CD4-positive, alpha-beta T cell treated with Interferon gamma for 1 hour (primary cell): ENCODE data around the gene SHANK3.

Experiments used
- DNase-seq: peaks from one replicate; pipeline ENCODE4 v3.0.0-alpha.2; 2020

Gene SHANK3

DNA sequence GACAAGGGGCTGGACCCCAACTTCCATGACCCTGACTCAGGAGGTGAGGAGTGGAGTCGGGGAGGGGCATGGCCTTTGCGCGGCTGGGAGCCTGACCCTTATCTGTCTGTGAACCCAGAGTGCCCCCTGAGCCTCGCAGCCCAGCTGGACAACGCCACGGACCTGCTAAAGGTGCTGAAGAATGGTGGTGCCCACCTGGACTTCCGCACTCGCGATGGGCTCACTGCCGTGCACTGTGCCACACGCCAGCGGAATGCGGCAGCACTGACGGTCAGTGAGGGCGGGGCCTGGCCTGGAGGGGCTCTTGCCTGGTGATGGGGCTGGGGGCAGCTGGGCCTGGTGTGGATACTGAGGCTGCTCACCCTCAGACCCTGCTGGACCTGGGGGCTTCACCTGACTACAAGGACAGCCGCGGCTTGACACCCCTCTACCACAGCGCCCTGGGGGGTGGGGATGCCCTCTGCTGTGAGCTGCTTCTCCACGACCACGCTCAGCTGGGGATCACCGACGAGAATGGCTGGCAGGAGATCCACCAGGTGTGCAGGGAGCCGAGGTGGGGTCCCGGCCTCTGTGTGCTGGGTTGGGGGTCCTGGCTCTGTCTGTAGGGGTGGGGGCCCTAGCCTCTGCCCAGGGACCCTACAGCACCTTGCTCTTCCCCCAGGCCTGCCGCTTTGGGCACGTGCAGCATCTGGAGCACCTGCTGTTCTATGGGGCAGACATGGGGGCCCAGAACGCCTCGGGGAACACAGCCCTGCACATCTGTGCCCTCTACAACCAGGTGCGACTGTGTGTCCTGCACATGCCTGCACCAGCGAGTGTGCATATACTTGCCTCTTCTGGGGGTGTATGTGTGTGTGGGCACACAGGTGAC lies 6.3 kb downstream of the SHANK3 start:
- DNase-seq: no peak

DNA sequence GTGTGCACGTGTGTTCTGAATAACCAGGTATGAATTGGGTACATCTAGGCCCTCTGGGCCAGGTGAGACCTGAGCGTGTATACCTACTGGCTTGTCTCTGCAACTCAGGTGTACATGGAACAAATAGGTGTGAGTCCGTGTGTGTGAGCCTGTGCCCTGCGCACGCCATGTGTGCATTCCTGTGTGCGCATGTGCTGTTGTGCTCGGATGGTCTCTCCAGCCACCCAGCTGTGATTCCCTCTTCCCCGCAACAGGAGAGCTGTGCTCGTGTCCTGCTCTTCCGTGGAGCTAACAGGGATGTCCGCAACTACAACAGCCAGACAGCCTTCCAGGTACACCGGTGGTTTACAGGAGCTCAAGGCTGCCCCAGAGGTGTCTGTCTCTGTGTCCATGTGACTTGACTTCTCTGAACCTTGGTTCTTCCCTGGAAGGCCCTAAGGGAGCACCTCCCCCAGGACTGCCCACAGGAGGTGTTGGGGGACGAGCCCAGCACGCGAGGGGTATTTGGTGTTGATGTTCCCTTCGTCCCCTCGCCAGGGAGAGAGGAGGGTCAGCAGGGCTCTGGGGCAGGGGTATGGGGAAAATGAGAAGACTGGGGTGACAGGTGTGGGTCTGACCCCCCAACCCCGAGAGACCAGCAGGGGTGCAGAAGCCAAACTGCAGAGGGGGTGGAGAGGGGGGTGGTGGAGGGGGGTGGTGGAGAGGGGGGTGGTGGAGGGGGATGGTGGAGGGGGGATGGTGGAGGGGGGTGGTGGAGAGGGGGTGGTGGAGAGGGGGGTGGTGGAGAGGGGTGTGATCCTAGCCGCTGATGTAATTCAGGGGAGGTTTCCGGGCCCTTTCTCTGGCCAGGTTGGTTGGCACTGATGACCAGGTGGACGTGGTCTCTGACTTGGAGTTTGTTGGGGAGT lies 10.7 kb downstream of the SHANK3 start:
- DNase-seq: no peak

DNA sequence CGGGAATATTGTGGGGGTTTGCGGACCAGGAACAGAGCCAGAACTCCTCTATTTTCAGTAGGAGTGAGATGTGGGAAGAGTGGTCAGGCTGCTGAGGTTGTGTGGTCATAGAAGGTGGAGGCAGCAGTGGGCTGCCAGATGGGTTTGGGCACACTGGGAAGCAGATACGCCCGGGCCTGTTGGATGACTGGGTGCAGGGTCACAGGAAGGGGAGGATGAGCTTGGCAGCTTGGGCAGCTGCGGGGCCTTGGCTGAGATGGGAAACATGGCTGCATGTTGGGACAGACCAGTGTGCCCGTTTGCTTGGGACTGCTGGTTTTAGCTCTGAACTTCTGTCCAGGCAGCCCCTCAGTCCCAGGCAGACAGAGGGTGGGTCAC lies 11.4 kb downstream of the SHANK3 start:
- no peak for DNase-seq

DNA sequence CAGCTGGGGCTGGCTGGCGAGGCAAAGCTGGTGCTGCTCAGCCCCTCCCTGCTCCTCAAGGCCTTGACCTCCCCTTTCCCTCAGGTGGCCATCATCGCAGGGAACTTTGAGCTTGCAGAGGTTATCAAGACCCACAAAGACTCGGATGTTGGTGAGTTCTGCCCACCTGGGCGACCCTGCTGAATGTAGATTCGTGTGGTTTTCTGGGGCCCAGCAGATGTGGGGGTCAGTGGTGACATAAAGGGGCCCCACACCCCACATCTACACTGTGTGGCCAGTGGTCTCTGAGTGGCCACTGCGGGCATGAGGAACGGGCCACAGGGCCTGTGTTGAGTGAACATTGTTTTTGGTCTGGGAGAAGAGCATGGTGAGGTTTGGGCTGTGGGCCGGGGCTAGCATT lies 11.9 kb downstream of the SHANK3 start:
- no peak for DNase-seq

DNA sequence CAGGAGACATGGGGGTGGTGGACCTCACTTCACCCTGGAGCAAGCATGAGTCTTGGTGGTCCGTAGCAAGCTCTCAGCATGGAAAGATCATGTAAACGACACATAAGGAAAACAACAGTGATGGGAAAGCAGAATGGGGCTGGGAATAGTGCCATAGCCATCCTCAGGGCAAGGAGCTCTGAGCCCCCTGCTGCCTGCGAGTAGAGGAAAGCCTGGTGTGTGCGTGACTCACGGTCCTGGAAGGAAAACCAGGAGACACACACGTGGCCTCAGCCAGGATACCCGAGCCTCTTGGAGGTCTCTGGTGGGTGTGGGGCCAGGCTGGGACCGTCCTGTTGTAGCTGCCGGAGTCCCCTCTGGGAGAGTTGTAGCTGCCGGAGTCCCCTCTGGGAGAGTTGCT lies 12.4 kb downstream of the SHANK3 start:
- no peak for DNase-seq

DNA sequence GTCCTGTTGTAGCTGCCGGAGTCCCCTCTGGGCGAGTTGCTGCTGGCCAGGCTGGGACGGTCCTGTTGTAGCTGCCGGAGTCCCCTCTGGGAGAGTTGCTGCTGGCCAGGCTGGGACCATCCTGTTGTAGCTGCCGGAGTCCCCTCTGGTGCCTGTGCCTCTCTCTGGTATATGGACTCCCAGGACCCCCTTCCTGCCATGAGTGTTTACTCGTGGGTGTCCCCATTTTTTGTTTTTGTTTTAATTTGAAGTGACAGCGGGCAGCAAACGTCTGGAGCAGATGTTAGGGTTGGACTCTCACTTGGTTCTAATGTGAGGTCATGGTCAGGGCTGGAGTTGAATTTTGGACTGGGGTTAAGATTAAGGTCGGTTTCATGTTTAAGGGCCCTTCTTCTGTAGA lies 14.2 kb downstream of the SHANK3 start:
- DNase-seq: no peak

DNA sequence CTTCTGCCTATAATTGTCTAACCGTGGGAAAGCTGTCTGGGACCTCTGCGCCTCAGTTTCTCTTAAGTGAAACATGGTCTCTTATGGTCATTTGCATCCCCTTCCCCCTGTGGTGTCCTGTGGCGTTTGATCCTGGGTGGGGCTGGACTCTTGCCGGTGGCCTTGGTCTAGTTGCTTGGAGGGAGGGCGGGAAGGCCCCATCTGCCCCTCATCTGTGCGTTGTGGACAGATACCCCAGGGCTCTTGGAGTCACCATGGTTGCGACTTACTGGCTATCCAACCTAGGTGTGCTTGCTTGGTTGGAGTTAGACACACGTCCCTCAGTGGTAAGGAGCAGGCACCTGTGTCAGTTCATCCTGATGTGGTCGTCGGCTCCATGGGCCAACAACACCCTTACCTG lies 15.2 kb downstream of the SHANK3 start:
- DNase-seq: no peak

DNA sequence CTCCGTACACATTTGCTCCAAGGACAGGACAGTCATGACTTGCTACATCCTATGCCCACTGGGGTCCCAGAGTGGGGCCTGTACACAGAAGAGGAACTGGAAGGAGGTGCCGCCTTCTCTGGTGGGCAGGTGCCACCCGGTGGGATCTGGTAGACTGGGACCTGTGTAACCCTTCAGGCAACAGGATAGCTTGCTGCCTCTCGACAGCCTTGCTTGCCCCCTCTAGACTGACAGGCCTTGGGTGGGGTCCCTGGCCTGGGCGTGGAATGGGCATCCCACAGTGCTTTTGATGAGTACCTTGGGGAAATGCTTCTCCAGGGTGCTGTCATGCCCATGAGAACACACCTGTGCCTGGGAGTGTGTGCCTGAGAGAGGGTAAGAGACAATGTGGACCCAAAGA lies 15.8 kb downstream of the SHANK3 start:
- no peak for DNase-seq

DNA sequence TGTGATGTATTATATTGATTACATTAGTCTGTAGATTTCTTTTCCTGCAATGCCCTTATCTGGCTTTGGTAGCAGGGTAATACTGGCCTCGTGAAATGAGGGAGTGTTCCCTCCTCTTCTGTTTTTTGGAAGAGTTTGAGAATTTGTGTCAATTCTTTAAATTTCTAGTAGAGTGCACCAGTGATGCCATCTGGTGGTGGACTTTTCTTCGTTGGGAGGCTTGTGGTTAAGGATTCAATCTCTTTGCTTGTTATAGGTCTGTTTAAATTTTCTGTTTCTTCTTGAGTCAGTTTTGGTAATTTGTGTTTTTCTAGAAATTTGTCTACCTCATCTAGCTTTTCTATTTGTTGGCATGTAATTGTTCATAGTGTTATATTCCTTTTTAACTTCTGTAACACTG lies 18.9 kb downstream of the SHANK3 start:
- DNase-seq: no peak

DNA sequence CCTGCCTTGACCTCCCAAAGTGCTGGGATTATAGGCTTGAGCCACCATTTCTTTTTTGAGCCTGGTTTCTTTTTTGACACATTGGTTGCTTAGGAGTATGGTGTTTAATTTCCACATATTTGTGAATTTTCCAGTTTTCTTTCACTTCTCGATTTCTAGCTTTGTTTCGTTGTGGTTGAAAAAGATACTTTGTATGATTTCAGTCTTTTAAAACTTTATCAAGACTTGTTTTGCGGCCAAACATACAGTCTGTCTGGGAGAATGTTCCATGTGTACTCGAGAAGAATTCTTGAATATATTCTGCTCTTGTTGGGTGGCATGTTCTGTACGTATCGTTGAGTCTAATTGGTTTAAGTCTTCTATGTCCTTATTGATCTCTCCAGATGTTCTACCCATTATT lies 20.8 kb downstream of the SHANK3 start:
- no peak for DNase-seq

DNA sequence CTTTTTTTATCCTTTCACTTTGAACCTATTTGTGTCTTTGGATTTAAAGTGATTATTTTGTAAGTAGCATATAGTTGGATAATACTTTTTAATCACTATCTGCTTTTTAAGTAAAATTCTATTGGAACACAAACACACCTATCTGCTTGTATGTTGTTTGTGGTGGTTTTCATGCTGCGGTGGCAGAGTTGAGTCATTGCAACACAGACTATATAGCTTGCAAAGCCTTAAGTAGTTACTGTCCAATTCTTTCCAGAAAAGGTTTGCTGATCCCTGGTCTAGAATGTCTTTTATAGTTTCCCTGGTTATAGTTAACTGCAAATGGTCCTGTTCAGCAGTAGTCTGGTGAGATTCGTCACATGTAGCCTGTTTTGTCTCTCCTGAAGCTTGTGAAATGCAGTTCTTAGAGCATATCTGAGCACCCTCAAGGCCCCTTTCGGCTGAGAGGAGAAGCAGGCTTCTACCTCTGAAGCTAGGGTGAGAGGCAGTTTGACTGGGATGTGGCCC lies 21.5 kb downstream of the SHANK3 start:
- no peak for DNase-seq

DNA sequence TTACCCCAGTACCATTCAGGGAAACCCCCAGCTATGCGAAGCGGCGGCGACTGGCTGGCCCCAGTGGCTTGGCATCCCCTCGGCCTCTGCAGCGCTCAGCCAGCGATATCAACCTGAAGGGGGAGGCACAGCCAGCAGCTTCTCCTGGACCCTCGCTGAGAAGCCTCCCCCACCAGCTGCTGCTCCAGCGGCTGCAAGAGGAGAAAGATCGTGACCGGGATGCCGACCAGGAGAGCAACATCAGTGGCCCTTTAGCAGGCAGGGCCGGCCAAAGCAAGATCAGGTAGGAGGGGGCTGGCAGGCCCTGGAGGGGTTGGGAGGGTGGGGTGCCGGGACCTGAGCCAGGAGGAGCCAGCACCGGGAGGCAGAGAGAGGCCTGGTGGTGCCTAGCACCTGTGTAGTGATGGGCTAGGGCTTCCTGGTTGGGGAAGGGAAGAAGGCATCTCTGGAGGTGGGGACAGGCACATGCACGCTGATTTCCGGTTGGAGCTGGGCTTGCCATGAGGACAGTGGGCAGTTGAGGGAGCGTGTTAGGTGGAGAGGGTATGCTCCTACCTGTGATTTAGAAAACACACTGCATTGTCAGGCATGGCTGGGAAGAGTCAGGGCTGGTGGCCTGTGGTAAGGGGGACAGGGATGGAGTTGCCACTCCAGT lies 22.3 kb downstream of the SHANK3 start:
- no peak for DNase-seq

DNA sequence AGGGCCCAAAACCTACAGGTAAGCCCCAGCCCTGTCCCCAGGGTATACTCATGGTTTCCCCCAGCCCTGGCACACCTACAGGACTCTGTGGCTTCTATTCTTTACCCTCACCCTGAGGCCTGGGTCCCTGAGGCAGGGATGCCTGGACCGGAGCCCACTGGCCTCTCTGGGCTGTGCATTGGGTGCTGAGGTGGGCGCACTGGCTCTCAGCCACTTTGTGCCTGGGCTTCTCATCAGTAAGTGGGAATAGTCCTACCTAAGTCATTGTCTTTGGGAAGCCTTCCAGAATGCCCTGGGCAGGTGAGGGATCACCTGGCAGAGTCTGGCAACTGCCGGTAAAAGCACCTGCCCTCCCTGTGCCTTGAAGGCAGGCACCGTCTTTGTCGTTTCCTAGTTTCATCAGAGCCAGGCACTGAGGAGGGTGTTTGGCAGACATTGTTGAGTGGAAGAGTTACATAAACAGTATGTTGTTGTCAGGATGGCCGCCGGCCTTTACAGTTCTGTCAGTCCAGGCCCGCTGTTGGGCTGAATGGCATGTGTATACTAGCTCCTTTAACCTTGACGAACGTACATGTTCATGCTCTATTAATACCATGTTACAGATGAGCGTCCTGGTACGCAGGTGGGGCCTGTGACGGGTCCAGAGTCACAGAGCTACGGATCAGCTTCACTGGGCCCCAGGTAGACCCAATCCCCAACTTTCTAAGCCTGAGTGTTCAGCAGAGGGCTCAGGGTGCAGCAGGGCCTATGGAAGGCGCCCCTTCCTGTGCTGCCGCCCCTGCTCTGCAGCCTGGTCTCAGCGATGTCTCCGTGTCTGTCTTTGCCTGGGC lies 23.0 kb downstream of the SHANK3 start:
- no peak for DNase-seq

DNA sequence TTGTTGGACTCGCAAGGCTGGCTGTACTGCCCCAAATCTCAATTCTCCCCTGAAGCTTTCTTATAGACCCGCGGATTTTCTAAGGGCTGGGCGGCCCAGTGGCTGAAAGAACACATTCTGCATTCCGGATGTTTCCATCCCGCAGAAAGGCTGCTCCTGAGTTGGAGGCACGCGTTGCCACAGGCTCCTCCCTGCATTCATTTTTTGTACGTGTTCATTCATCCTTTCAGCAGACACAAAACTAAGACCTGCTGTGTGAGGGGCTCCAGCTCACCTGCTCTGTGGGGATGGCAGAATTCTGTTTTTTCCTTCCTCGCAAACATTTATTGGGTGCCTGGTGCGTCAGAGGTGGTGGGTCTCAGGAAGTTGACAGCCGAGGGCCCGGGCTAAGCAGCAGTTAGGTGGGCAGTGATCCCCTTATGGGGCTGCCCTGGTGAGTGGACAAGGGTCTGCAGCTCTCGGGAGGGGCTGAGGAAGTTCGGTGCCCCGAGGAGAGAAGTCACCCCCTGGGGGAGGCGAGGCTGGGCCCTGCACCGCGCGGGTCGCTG lies 23.7 kb downstream of the SHANK3 start:
- DNase-seq: no peak

DNA sequence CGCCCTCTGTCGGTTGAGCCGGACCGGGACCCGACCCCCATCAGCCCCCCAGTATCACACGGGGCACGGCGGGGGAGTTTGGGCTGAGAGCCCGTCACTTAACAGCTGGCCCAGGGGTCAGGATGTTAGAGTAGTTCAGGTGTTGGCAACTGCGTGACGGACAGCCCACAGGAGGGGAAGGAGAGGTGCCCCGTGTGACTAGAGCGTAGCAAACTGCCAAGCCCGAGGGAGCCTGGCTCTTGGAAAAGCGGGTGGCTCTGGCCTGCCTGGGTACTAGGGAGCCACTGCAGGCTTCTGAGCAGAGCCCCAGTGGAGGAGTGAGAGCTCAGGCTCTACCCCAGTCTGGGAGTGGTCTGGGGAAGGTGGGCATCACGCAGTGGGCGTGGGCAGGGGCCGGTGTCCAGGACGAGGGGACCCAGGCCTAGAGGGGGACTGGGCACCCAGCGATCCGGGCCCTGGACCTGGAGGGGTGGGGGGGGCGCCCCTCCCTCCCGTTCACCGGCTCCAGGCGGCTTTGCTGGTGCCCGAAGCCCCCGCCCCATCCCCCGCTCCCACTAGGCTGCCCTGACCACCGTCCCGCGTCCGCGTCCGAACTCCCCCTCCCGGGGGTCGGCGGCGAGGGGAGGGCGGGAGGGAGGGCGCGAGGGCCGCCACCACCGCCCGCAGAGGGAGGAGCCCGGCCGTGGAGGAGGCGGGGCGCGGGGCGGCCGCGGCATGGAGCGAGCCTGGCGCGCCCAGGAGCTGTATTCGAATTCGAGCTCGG lies 24.4 kb downstream of the SHANK3 start:
- DNase-seq: no peak

DNA sequence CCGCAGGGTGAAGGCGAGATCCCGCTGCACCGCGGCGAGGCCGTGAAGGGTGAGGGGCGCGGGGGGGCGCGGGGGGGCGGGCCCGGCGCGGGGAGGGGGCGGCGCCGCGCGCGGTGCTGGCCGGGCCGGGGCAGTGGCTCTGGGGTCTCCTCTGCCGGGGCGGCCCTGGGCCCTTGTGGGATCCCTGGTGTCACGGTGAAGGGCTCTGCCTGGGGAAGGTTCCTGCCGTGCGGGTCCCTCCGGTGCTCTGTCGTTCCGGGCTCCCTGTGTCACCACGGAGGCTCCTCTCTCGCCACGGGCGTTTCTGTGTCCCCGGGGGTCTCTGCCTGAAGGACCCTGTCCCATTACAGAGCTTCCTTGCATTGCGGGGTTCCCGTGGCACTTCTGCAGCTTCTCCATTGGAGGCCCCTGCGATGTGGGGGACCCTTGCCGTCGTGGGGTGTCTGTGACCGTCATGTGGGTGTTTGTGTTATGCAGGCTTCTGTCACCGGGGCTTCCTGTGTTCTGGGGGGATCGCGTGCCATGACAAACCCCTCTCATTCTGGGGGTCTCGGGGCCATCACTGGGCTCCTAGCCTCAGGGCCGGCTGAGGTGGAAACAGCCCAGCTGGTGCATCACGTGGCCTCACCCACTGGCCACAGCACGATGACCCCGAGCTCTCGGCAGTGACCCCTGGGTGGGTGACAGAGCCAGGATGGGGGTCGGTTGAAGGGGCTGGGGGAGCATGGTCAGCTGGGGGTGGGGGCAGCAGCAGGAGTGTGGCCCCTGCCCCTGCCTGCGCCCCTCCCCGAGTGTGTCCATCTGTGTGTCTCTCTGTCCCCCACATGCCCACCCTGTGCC lies 25.3 kb downstream of the SHANK3 start:
- no peak for DNase-seq

DNA sequence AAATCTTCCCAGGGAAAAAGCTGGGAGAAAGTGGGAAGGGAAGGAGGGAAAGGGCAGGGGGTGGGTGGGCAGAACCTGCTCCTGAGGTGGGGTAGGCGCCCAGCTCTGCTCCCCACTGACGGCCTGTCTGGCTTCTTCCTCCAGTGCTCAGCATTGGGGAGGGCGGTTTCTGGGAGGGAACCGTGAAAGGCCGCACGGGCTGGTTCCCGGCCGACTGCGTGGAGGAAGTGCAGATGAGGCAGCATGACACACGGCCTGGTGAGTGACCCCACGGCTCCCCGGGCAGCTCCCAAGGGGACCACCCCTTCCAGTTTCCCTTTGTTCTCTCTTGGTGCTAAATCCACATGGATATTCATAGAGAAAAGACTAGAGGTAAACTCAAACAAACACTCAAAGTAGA lies 25.9 kb downstream of the SHANK3 start:
- no peak for DNase-seq

DNA sequence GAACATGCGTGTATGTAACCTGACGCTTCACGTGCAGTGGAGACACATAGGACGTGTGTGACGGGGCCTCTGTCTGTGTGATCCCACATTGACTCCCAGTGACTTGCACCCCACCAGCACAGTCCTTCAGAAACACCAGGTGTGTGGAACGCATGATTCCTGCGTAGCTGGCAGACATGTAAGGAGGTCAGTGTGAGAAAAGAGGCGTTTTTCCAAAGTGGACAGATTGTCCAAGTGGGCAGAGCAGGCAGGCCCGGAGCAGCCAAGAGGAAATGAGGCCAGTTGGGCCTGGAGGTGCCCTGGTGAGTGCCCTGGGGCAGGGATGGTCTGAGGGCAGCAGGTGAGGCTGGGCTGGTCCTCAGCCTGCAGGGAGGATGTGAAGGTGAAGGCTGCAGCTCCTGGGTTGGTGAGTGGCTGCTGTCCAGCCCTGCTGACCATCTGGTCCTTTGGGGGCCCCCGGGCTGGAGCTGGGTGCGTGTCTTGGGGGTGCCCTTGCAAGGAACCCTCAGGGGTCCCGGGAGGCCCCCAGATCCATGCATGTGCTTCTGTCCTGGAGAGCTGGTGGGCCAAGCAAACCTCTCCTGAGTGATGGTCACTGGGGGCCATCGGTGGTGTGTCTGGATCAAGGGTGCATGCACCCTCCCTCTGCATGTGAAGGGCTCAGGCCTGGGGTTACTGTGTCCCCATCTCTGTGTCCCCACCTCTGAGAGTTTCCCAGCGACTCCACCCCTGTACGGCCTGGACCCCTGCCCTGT lies 26.6 kb downstream of the SHANK3 start:
- DNase-seq: no peak

DNA sequence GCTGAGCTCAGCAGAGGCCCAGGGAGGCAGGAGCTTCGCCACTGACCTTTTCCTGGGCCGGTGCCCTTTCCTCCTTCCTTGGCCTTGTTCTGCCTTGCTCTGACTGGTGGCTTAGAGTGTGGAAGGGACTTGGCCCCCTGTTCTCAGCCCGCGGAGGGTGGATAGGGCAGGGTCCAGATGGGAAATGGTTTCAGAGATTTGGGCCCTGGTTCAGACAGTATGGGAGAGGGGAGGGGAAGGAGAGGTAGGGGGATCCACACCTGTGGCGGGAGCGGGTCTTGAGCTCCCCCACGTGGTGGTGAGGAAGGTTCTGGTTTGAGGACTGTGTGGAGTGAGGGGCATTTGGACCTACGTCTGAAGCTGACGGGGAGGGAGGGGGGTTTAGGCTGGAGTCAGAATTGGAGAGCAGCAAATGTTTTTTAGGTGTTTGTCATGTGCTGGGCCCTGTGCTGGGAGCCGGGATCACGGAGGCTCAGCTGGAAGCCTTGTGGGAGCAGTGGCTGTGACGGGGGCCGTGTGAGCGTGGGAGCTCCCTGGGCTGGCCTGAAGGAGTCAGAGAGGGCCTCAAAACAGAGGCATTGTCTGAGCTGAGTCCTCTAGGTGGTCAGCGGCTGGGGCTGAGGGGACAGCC lies 27.2 kb downstream of the SHANK3 start:
- DNase-seq: no peak
